Prostate gland (tissue), 2 donors: ENCODE results near the gene SCIN.

Experiments
- CTCF ChIP-seq, 4 experiments: fragments of 200-600 bp in 2 of 4; fragments of 450-650 bp in 2 of 4; sonication (generic) in 2 of 4; IDR thresholded peaks; 1 replicate in 3 of 4; 2 replicates in 1 of 4; pipeline ENCODE4 v1.5.1; 2016 to 2019; ENCODE audit warnings: antibody characterized with exemption in 4 of 4, mild to moderate bottlenecking in 2 of 4, moderate library complexity in 2 of 4
- POLR2A ChIP-seq: fragments of 450-650 bp; IDR thresholded peaks from one replicate; pipeline ENCODE4 v1.6.1; 2016; ENCODE audit warnings: antibody characterized with exemption, mild to moderate bottlenecking
- POLR2AphosphoS5 ChIP-seq: sonication (generic); formaldehyde crosslinking; IDR thresholded peaks from one replicate; pipeline ENCODE4 v1.6.1; 2017; ENCODE audit warnings: antibody characterized with exemption

- no peak for TF ChIP-seq POLR2AphosphoS5
- TF ChIP-seq CTCF (IDR thresholded peaks at IDR 0.05): no peak
- no peak for TF ChIP-seq POLR2A
Measured at GRCh38 chr7:12610899-12611298, 40.4 kb downstream of the SCIN start.
